HEK293 (cell line): ENCODE results near the gene ATP5F1B.

Experiments
- ZNF585B ChIP-seq: fragments of 450-650 bp; formaldehyde crosslinking; IDR thresholded peaks from 2 replicates; pipeline ENCODE4 v1.5.1; 2016; ENCODE audit warnings: missing biosample characterization, missing genetic modification characterization
- TF ChIP-seq, protein P1 (sequence below): fragments of 450-650 bp; formaldehyde crosslinking; IDR thresholded peaks from 2 replicates; pipeline ENCODE4 v1.5.1; 2016; ENCODE audit warnings: missing biosample characterization, missing genetic modification characterization
- TF ChIP-seq, protein P2 (sequence below): fragments of 450-650 bp; formaldehyde crosslinking; IDR thresholded peaks from 2 replicates; pipeline ENCODE4 v1.5.1; 2016; ENCODE audit warnings: missing biosample characterization, missing genetic modification characterization

GRCh38 chr12:56616244-56616643, 29.5 kb downstream of the ATP5F1B start:
- TF ChIP-seq ZNF585B (tag by site-specific recombination), result no peak
- TF ChIP-seq, protein P1, sequence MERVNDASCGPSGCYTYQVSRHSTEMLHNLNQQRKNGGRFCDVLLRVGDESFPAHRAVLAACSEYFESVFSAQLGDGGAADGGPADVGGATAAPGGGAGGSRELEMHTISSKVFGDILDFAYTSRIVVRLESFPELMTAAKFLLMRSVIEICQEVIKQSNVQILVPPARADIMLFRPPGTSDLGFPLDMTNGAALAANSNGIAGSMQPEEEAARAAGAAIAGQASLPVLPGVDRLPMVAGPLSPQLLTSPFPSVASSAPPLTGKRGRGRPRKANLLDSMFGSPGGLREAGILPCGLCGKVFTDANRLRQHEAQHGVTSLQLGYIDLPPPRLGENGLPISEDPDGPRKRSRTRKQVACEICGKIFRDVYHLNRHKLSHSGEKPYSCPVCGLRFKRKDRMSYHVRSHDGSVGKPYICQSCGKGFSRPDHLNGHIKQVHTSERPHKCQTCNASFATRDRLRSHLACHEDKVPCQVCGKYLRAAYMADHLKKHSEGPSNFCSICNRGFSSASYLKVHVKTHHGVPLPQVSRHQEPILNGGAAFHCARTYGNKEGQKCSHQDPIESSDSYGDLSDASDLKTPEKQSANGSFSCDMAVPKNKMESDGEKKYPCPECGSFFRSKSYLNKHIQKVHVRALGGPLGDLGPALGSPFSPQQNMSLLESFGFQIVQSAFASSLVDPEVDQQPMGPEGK (tag by site-specific recombination), result no peak
- TF ChIP-seq, protein P2, sequence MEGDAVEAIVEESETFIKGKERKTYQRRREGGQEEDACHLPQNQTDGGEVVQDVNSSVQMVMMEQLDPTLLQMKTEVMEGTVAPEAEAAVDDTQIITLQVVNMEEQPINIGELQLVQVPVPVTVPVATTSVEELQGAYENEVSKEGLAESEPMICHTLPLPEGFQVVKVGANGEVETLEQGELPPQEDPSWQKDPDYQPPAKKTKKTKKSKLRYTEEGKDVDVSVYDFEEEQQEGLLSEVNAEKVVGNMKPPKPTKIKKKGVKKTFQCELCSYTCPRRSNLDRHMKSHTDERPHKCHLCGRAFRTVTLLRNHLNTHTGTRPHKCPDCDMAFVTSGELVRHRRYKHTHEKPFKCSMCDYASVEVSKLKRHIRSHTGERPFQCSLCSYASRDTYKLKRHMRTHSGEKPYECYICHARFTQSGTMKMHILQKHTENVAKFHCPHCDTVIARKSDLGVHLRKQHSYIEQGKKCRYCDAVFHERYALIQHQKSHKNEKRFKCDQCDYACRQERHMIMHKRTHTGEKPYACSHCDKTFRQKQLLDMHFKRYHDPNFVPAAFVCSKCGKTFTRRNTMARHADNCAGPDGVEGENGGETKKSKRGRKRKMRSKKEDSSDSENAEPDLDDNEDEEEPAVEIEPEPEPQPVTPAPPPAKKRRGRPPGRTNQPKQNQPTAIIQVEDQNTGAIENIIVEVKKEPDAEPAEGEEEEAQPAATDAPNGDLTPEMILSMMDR, result no peak
